ENCODE results near the gene UHRF2. TPM values are rescaled to one million over a fixed set of nuclear protein-coding genes. Genes with fewer than 3 reads are reported as not detected.

UHRF2 gene
- total RNA-seq, 1 experiment from 2014 or later, result 39.0 TPM

DNA sequence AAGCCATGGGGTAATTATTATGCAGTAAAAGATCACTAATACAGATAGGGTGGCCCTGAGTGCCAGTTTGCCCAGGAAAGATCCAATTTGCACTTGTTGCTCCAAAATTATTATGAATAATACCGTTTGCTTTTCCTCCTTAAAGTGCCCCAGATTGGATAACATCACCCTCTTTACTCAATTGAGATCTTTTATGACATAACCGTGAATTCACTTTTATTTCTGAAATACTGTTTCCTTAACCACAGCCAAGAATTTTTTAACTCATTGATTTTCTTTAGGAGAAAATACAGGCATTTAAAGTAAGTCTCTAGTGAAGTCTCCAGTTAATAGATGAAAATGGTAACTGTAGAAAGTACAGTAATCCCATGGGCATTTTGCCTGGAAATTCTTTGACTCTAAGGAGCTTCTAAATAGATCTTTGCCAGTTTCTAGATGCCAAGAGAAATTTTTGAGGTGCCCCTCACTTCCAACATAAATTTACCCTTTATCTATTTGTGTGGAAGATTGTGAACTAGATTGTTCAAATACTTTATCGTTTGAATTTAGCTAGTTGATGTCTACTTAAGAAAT is 99.2 kb downstream of the UHRF2 start:
- no peak for ATAC-seq
- Mint-ChIP-seq H3K36me3 (peaks cover 7% of the 10 kb centered on the region), H3K4me3 (no peak overlapping the region), H3K27me3 (ENCODE audit: low read depth) (no peaks in the 10 kb centered on the region), H3K27ac (no peak overlapping the region), H3K4me1 (no peaks in the 10 kb centered on the region), H3K9me3 (peaks cover 9% of the 10 kb centered on the region)
- TF ChIP-seq, protein P1, sequence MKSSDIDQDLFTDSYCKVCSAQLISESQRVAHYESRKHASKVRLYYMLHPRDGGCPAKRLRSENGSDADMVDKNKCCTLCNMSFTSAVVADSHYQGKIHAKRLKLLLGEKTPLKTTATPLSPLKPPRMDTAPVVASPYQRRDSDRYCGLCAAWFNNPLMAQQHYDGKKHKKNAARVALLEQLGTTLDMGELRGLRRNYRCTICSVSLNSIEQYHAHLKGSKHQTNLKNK (CRISPR knock-in tag; IDR thresholded peaks at IDR 0.05), result no peak
- TF ChIP-seq KAT7 (CRISPR knock-in tag; IDR thresholded peaks at IDR 0.05; ENCODE audit: borderline replicate concordance) (no peak), CBFB (CRISPR knock-in tag; IDR thresholded peaks at IDR 0.05; ENCODE audit: low read depth) (no peak), RELA (CRISPR knock-in tag; IDR thresholded peaks at IDR 0.05; ENCODE audit: borderline replicate concordance) (no peak), MXD4 (CRISPR knock-in tag; IDR thresholded peaks at IDR 0.05; ENCODE audit: borderline replicate concordance) (no peak), JUN (CRISPR knock-in tag; IDR thresholded peaks at IDR 0.05) (no peak), ZNF263 (CRISPR knock-in tag; IDR thresholded peaks at IDR 0.05; ENCODE audit: low read depth) (no peak), GTF2I (CRISPR knock-in tag; conservative IDR thresholded peaks at IDR 0.05) (no peak)
- TF ChIP-seq, protein P2, sequence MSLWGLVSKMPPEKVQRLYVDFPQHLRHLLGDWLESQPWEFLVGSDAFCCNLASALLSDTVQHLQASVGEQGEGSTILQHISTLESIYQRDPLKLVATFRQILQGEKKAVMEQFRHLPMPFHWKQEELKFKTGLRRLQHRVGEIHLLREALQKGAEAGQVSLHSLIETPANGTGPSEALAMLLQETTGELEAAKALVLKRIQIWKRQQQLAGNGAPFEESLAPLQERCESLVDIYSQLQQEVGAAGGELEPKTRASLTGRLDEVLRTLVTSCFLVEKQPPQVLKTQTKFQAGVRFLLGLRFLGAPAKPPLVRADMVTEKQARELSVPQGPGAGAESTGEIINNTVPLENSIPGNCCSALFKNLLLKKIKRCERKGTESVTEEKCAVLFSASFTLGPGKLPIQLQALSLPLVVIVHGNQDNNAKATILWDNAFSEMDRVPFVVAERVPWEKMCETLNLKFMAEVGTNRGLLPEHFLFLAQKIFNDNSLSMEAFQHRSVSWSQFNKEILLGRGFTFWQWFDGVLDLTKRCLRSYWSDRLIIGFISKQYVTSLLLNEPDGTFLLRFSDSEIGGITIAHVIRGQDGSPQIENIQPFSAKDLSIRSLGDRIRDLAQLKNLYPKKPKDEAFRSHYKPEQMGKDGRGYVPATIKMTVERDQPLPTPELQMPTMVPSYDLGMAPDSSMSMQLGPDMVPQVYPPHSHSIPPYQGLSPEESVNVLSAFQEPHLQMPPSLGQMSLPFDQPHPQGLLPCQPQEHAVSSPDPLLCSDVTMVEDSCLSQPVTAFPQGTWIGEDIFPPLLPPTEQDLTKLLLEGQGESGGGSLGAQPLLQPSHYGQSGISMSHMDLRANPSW (CRISPR knock-in tag; conservative IDR thresholded peaks at IDR 0.05; ENCODE audit: low read depth), result no peak
- TF ChIP-seq, protein P3, sequence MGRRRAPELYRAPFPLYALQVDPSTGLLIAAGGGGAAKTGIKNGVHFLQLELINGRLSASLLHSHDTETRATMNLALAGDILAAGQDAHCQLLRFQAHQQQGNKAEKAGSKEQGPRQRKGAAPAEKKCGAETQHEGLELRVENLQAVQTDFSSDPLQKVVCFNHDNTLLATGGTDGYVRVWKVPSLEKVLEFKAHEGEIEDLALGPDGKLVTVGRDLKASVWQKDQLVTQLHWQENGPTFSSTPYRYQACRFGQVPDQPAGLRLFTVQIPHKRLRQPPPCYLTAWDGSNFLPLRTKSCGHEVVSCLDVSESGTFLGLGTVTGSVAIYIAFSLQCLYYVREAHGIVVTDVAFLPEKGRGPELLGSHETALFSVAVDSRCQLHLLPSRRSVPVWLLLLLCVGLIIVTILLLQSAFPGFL (CRISPR knock-in tag; IDR thresholded peaks at IDR 0.05; ENCODE audit: borderline replicate concordance), result no peak
- ChIA-PET POLR2A (no interaction called here), CTCF (interaction anchor here (1.1 kb wide), 1 partner anchor 317 kb away, joined by 4 read pairs; no protein-coding TSS in a partner anchor)
- no peak for DNase-seq (ENCODE audit: low spot score)

DNA sequence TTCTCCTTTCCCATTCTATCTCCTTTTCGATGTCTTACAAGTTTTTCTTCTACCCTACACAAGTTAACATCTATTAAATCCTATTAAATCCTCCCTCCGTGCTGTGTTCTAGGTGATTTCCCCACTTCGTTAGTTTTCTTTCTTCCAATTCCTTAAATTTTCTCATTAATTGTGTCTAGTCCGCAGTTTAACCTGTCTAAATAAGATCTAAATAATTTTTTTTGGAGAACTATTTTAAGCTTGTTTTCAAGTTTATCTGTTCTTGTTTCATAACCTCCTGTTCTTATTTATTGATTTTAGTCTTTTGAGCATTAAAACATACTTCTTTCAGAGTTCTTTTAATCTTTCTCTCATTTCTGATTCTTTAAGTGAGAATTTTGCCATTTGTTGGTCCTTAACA is 109.3 kb downstream of the UHRF2 start:
- H3K4me1 Mint-ChIP-seq, result 0 out of 2 replicates have a peak, but pooled peaks cover 4% of the 10 kb centered on the region
- DNase-seq (ENCODE audit: low spot score) (no peak), ATAC-seq (no peak)
- ChIA-PET CTCF (no interaction called here), POLR2A (no interaction called here)
- no peaks in the 10 kb centered on the region for H3K27me3 Mint-ChIP-seq (ENCODE audit: low read depth)
- H3K9me3 Mint-ChIP-seq, result peaks cover 31% of the 10 kb centered on the region
- no peak overlapping the region for H3K27ac Mint-ChIP-seq
- H3K36me3 Mint-ChIP-seq, result peaks cover 11% of the 10 kb centered on the region
- no peak overlapping the region for H3K4me3 Mint-ChIP-seq
- no peak for TF ChIP-seq FOXJ3 (CRISPR knock-in tag; IDR thresholded peaks at IDR 0.05; ENCODE audit: borderline replicate concordance)
- no peak for TF ChIP-seq ZNF671 (CRISPR knock-in tag; IDR thresholded peaks at IDR 0.05)
- no peak for TF ChIP-seq ZNF416 (CRISPR knock-in tag; IDR thresholded peaks at IDR 0.05)
- TF ChIP-seq, protein P4, sequence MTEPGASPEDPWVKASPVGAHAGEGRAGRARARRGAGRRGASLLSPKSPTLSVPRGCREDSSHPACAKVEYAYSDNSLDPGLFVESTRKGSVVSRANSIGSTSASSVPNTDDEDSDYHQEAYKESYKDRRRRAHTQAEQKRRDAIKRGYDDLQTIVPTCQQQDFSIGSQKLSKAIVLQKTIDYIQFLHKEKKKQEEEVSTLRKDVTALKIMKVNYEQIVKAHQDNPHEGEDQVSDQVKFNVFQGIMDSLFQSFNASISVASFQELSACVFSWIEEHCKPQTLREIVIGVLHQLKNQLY (CRISPR knock-in tag; IDR thresholded peaks at IDR 0.05), result no peak
- TF ChIP-seq GABPB1 (CRISPR knock-in tag; IDR thresholded peaks at IDR 0.05), result no peak
- TF ChIP-seq, protein P5, sequence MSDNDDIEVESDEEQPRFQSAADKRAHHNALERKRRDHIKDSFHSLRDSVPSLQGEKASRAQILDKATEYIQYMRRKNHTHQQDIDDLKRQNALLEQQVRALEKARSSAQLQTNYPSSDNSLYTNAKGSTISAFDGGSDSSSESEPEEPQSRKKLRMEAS (CRISPR knock-in tag; IDR thresholded peaks at IDR 0.05), result no peak
- TF ChIP-seq RELA (CRISPR knock-in tag; IDR thresholded peaks at IDR 0.05; ENCODE audit: borderline replicate concordance), result no peak
- TF ChIP-seq, protein P6, sequence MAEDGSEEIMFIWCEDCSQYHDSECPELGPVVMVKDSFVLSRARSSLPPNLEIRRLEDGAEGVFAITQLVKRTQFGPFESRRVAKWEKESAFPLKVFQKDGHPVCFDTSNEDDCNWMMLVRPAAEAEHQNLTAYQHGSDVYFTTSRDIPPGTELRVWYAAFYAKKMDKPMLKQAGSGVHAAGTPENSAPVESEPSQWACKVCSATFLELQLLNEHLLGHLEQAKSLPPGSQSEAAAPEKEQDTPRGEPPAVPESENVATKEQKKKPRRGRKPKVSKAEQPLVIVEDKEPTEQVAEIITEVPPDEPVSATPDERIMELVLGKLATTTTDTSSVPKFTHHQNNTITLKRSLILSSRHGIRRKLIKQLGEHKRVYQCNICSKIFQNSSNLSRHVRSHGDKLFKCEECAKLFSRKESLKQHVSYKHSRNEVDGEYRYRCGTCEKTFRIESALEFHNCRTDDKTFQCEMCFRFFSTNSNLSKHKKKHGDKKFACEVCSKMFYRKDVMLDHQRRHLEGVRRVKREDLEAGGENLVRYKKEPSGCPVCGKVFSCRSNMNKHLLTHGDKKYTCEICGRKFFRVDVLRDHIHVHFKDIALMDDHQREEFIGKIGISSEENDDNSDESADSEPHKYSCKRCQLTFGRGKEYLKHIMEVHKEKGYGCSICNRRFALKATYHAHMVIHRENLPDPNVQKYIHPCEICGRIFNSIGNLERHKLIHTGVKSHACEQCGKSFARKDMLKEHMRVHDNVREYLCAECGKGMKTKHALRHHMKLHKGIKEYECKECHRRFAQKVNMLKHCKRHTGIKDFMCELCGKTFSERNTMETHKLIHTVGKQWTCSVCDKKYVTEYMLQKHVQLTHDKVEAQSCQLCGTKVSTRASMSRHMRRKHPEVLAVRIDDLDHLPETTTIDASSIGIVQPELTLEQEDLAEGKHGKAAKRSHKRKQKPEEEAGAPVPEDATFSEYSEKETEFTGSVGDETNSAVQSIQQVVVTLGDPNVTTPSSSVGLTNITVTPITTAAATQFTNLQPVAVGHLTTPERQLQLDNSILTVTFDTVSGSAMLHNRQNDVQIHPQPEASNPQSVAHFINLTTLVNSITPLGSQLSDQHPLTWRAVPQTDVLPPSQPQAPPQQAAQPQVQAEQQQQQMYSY (CRISPR knock-in tag; IDR thresholded peaks at IDR 0.05), result no peak
- TF ChIP-seq TCF7 (CRISPR knock-in tag; IDR thresholded peaks at IDR 0.05; ENCODE audit: low read depth), result no peak
- TF ChIP-seq, protein P7, sequence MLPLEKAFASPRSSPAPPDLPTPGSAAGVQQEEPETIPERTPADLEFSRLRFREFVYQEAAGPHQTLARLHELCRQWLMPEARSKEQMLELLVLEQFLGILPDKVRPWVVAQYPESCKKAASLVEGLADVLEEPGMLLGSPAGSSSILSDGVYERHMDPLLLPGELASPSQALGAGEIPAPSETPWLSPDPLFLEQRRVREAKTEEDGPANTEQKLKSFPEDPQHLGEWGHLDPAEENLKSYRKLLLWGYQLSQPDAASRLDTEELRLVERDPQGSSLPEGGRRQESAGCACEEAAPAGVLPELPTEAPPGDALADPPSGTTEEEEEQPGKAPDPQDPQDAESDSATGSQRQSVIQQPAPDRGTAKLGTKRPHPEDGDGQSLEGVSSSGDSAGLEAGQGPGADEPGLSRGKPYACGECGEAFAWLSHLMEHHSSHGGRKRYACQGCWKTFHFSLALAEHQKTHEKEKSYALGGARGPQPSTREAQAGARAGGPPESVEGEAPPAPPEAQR (CRISPR knock-in tag; IDR thresholded peaks at IDR 0.05), result no peak
- no peak for TF ChIP-seq ZNF219 (CRISPR knock-in tag; IDR thresholded peaks at IDR 0.05; ENCODE audit: borderline replicate concordance)
- no peak for TF ChIP-seq ESRRA (CRISPR knock-in tag; IDR thresholded peaks at IDR 0.05; ENCODE audit: borderline replicate concordance)
- TF ChIP-seq, protein P8, sequence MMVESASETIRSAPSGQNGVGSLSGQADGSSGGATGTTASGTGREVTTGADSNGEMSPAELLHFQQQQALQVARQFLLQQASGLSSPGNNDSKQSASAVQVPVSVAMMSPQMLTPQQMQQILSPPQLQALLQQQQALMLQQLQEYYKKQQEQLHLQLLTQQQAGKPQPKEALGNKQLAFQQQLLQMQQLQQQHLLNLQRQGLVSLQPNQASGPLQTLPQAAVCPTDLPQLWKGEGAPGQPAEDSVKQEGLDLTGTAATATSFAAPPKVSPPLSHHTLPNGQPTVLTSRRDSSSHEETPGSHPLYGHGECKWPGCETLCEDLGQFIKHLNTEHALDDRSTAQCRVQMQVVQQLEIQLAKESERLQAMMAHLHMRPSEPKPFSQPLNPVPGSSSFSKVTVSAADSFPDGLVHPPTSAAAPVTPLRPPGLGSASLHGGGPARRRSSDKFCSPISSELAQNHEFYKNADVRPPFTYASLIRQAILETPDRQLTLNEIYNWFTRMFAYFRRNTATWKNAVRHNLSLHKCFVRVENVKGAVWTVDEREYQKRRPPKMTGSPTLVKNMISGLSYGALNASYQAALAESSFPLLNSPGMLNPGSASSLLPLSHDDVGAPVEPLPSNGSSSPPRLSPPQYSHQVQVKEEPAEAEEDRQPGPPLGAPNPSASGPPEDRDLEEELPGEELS (CRISPR knock-in tag; IDR thresholded peaks at IDR 0.05), result no peak
